CD4-positive, alpha-beta T cell treated with Interleukin-17A for 1 hour (primary cell): ENCODE results near the gene OTOA.
"Not testable (repeated sequence)": the region's sequence is repeated elsewhere in the genome, so short reads cannot be mapped to it uniquely, and the experiment has no call there.

Experiments used
- DNase-seq: peaks from one replicate; pipeline ENCODE4 v3.0.0-alpha.2; 2020

OTOA gene

GRCh38 chr16:21683184-21683583 is 19.4 kb downstream of the OTOA start:
- DNase-seq = no peak

GRCh38 chr16:21684199-21684598 is 20.4 kb downstream of the OTOA start:
- peak; percentile 29 for DNase-seq

- DNase-seq = no peak
These were observed 21.3 kb downstream of the OTOA start for GRCh38 chr16:21685034-21685455.

GRCh38 chr16:21689107-21689506 is 25.3 kb downstream of the OTOA start:
- DNase-seq = no peak

- DNase-seq = not testable (repeated sequence)
These were observed 27.2 kb downstream of the OTOA start for GRCh38 chr16:21690967-21691366.

GRCh38 chr16:21694609-21695008 is 30.8 kb downstream of the OTOA start:
- DNase-seq = no peak

- no peak for DNase-seq
These were observed 33.3 kb downstream of the OTOA start for GRCh38 chr16:21697032-21697431.

DNA sequence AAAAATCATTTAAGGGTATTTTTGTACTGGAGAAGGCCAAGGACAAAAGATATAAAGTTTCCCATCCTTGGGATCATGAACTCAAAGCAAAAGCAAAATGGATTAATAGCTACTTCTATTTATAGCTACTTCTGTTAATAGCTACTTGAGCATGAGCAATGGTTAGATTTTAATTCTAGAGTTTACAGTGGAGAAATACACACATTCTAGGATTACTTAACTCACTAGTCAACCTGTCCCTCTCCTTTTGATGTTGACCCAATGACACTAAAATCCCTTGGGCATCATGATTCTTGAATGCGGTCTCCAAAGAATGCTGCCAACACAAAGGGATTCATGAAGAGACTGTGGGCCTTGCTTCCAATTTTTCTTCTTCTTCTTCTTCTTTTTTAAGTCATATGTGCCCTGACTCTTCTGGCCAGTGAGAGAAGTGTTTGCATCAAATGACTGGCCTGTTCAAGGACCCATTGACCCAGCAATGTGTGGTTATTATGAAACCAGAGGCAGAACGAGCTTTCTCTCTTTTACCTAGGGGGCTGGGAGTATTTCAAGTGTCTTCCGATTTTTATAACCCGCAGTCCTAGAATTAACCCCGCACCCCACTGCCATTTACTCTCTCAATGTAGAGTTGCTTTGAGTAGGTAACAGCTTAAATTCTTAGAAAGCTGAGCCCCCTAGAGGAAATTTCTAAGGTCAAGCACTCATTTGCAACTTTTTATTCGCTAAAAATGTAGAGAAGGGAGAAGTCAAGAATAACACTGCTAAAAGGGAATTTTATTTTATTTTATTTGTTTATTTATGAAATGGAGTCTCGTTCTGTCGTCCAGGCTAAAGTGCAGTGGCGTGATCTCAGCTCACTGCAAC is 34.6 kb downstream of the OTOA start:
- DNase-seq = no peak

GRCh38 chr16:21701271-21701670 is 37.5 kb downstream of the OTOA start:
- DNase-seq = no peak

- DNase-seq = no peak
These were observed 38.5 kb downstream of the OTOA start for GRCh38 chr16:21702276-21702675.

DNA sequence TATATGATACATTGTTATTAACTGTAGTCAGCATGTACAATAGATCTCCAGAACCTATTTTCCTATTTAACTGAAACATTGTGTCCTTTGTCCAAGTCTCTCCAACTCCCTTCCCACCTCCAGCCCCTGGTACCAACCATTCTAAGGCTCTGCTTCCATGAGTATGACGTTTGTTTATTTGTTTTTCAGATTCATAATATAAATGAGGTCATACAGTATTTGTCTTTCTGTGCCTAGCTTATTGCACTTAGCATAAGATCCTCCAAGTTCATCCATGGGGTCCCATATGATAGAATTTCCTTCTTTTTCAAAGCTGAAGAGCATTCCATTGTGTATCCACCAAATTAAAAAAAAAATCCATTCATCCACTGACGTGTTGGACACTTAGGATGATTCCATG is 39.4 kb downstream of the OTOA start:
- no peak for DNase-seq

DNA sequence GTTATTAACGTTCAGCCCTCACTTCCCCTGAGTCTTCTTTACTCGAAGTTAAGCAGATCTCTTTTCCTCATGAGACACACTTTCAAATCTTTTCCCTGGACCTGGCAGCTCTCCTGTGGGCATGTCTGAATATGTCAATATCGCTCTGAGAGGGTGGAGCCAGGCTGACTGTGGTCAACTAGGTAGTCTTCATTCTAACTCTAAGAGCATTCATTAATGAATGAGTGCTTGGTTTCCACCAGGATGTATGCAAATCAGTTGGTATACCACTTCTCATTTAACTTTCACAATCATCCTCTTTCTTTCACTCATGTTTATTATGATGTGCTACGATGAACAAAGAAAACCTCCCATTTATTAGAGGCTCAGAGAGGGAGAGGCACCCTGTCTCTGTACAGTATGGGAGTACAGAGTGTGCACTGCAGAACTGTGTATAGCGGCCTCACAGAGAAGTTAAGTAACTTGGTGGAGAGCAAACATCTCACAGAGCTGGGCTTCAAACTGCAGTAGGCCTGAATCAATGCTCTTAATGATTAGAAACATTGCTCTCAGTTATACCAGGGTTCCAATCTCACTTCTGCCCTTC is 39.9 kb downstream of the OTOA start:
- DNase-seq = no peak

DNA sequence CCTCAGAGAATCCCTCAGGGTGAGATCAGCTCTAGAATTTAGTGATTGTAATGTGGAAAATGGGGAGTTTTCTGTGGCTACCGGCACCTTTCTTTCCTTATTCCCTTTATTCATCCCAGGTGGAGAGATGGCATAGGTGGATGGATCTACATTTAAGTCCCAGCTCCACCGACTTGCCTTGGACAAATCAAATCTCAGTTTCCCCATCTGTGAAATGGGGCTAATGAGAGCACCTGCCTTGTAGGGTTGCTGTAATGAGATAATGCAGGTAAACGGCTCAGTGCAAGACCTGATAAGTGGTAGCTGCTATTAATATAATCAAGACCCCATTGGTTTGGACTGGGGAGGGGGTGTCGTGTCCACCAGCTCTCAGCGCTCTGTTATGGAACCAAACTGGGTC is 40.5 kb downstream of the OTOA start:
- no peak for DNase-seq

DNA sequence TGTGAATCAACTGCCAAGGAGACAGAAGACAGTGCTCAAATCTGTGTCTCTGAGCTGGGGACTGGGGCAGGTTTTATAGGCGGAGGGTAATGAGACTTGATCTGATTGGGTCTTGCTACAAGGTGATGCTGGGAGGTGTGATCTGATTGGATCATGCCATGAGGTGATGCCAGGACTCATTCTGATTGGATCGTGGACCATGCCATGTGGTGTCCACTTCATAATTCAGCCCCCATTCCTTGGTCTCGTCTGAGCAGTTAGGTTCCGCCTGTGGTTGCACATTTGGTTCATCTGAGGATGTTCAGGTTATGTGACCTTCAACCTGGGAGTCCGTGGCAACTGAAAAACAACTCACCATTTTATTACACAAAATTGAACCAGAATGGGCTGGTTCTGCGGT is 41.0 kb downstream of the OTOA start:
- DNase-seq = no peak

GRCh38 chr16:21708533-21709115 is 44.9 kb downstream of the OTOA start:
- DNase-seq = peak; percentile 90

GRCh38 chr16:21710938-21711337 is 47.2 kb downstream of the OTOA start:
- DNase-seq = no peak

DNA sequence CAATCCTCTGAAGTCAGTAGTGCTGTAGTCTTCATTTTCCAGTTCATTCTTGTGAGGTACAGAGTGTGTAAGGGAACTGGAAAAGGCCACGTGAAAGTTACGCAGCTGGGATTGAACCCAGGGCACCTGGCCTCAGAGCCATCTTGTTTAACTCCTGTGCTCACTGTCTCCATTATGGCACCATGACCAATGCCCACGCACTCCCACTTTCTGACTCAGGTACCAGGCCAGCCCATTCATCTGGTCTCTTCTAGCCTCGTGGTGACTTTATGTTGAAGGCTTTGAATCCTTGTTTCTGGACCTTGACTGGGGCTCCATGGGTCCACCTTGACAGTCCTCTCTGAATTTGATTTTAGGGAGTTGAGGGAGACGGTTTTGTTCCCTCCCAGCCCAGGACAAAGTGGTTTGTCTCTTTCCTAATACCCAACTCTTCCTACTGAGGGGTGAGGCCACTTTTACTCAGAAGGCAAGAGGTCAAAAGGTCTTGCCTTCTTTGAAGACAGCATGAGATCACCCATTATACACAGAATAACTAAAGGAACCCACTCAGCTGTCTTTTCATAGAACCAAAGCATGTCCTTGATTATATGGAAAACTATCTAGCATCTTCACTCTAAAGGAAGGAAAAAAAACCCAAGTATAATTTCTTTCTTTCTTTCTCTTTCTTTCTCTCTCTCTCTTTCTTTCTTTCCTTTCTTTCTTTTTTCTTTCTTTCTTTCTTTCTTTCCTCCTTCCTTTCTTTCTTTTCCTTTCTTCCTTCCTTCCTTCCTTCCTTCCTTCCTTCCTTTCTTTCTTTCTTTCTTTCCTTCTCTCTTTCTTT is 50.0 kb downstream of the OTOA start:
- DNase-seq = no peak

DNA sequence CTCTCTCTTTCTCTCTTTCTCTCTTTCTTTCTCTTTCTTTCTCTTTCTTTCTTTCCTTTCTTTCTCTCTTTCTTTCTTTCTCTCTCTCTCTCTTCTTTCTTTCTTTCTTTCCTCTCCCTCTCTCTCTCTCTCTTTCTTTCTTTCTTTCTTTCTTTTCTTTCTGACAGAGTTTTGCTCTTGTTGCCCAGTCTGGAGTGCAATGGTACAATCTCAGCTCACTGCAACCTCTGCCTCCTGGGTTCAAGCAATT is 50.5 kb downstream of the OTOA start:
- DNase-seq = not testable (repeated sequence)

- no peak for DNase-seq
These were observed 53.8 kb downstream of the OTOA start for GRCh38 chr16:21717608-21718007.

DNA sequence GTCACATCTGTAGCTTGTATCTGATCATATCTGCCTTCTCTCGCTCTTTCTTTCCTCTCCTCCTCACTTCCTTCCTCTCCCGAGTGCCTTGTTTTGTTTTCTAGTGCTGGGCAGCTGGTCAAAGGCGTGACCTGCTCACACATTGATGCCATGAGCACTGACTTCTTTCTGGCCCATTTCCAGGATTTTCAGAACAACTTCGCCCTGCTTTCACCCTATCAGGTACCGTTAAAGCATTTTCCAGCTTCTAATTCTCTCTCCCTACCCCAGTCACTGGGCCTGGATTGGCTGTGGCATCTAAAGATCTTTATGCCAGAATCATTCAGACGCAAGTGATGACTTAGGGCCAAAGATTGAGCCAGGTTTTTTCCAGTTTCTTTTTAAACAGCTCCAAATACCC is 55.5 kb downstream of the OTOA start:
- no peak for DNase-seq

- no peak for DNase-seq
These were observed 56.8 kb downstream of the OTOA start for GRCh38 chr16:21720533-21720932.

DNA sequence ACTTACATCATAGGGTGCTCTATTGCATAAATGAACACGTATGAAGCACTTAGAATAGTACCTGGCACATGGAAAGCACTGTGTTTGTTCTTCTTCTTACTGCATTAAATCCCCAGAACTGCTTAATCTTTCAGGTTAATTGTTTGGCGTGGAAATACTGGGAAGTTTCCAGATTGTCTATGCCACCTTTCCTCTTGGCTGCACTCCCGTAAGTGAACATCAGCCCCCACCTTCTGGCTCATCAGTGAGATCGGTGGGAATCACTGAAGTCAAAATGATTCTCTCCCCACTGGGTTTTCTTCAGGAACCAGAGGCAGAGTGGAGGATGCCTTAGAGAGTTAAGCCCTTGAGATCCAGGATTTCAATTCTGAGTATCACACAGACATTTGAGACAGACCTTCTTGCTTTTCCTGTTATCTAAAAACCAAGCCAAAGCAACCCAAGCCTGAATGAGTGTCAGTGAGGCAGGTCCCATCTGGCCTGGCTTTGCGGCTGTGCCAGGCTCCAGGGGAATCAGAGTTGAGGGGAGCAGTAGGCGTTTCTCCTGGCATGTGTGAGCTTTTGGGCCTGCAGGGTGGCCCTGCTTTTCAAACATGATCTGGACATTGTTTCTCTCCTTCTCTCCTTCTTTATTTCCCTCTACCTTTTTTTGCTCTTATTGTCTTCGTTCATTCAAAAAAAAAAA is 59.1 kb downstream of the OTOA start:
- DNase-seq = no peak

DNA sequence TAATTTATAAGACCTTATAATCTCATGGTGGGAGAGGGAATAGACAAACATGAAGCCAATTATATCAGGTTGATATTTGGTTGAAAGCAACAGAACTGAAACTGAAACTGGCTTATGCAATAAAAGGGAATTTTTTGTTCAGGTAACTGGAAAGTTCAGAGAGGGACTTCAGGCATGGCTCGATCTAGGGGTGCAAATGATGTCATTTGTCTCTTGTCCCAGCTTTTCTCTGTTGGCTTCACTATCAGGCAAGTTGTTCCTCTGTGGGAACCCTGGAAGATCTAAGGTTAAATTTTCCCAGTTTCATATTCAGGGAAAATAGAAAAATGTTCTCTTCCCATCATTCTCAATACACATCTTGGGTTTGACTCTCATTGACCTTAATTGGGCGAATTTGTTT is 59.8 kb downstream of the OTOA start:
- no peak for DNase-seq
